GM21529 (cell line): ENCODE results near the gene HTT.

Experiments used
- ATAC-seq: cut with Tn5 transposase; IDR thresholded peaks from one replicate; pipeline ENCODE4 v1.9.1; 2021; ENCODE audit not compliant: unreplicated experiment

HTT gene

DNA sequence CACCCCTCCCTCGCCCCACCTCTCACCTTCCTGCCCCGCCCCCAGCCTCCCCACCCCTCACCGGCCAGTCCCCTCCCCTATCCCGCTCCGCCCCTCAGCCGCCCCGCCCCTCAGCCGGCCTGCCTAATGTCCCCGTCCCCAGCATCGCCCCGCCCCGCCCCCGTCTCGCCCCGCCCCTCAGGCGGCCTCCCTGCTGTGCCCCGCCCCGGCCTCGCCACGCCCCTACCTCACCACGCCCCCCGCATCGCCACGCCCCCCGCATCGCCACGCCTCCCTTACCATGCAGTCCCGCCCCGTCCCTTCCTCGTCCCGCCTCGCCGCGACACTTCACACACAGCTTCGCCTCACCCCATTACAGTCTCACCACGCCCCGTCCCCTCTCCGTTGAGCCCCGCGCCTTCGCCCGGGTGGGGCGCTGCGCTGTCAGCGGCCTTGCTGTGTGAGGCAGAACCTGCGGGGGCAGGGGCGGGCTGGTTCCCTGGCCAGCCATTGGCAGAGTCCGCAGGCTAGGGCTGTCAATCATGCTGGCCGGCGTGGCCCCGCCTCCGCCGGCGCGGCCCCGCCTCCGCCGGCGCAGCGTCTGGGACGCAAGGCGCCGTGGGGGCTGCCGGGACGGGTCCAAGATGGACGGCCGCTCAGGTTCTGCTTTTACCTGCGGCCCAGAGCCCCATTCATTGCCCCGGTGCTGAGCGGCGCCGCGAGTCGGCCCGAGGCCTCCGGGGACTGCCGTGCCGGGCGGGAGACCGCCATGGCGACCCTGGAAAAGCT, at the start of gene HTT, which contains the start of gene HTT-AS:
Gene HTT (plus strand): TSS at position 604 of the 768 bp plus-strand sequence. CDS start 145 bp downstream, at position 749.
Gene HTT-AS (minus strand): TSS at position 461 of the 768 bp plus-strand sequence.
- ATAC-seq: peak; percentile 72

GRCh38 chr4:3025881-3026280, 48.6 kb upstream of the HTT start:
- ATAC-seq: no peak

GRCh38 chr4:3026540-3026939, 47.9 kb upstream of the HTT start:
- ATAC-seq: no peak

DNA sequence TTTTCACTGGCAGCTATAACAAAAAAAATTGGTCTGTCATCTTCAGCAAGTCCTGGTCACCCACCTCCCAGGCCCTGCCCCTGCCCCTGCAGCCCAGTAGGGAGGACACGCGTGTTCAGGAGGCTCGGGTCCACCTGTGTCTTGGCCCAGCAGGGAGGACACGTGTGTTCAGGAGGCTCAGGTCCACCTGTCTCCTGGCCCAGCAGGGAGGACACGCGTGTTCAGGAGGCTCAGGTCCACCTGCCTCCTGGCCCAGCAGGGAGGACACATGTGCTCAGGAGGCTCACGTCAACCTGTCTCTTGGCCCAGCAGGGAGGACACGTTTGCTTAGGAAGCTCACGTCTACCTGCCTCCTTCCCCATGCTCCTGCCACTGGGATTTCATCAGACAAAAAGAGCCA, 45.0 kb upstream of the HTT start:
- ATAC-seq: no peak

DNA sequence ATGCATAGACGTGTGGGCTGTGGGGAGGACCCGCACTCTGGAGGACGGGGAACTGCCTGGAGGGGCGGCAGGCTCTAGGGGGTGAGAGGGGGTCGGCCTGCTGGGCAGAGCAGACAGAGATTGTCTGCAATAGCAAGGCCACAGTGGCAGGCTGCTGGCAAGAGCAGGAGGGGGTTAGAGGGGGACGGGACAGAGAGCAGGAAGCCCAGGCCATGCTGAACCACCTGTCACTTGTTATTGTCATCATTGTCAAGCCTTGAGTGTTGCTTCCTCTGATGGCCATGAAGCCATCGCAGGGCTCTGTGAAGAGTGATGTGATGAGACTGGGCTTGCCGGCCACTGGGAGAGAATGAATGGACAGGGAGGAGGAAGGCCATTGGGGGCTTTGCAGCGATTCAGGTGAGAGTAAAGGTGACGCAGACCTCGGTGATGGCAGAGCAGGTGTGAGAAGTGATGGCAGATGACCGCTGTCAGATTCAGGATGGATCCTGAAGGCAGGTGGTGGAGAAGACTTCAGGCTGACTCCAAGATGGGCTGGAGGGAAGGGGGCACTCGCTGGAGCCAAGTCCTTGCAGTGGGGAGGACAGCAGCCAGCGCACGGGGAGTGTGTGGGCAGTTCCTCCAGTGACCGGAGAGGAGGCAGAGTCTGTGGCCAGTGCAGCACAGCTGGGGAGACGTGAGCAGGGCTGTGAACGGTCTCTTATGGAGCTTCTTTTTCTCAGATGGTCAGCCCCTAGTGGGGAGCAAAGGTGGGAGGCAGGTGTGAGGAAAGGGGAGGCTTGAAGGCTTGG, 43.7 kb upstream of the HTT start:
- ATAC-seq: no peak

- no peak for ATAC-seq
Observed at GRCh38 chr4:3031357-3032082, 43.0 kb upstream of the HTT start.

DNA sequence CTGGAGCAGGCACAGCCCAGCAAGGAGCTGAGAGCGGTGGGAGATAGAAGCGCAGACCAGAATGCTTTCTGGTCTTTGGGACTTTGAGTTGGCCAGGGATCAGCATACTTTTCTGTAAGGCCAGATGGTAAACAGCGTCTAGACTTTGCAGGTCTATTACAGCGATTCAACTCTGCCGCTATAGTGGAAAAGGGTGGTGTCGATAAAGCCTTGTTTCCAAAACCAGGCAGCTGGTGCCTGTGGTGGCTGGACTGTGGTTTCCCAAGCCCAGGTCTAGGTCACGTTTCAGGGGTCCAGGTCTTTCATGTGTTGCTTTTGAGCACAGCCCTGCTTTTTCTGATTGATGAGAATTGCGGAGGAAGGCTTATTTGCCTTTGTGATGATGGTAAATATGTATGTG, 40.2 kb upstream of the HTT start:
- ATAC-seq: no peak

DNA sequence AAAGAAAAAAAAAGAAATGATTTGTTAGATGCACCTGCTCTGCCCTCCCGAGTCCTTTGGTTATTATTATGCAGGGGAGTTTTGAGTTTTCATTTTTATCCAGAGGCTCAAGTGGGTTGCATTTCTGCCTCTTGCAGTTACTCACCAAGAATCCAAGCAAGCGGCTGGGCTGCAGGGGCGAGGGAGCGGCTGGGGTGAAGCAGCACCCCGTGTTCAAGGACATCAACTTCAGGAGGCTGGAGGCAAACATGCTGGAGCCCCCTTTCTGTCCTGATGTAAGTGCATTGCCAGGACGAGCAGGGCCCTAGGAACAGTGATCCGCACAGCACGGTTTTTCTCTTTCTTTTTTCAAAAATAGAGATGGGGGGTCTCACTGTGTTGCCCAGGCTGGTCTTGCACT, 39.2 kb upstream of the HTT start:
- no peak for ATAC-seq

DNA sequence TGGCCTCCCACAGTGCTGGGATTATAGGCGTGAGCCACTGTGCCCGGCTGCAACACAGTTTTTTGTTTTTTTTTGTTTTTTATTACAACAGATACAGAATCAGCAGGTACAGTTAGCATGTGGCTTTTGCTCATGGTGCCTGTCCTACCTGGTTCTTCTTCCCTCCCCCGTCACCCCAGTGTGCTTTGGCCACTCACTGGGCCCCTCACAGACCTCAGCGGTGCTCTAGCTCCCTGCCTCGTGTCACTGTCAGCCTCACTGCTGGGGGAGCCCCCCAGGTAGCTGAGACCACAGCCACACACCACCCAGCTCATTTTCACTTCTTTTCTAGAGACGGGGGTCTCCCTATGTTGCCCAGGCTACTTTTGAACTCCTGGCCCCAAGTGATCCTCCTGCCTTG, 38.8 kb upstream of the HTT start:
- ATAC-seq: no peak

GRCh38 chr4:3036131-3036952, 38.1 kb upstream of the HTT start:
- ATAC-seq: no peak

DNA sequence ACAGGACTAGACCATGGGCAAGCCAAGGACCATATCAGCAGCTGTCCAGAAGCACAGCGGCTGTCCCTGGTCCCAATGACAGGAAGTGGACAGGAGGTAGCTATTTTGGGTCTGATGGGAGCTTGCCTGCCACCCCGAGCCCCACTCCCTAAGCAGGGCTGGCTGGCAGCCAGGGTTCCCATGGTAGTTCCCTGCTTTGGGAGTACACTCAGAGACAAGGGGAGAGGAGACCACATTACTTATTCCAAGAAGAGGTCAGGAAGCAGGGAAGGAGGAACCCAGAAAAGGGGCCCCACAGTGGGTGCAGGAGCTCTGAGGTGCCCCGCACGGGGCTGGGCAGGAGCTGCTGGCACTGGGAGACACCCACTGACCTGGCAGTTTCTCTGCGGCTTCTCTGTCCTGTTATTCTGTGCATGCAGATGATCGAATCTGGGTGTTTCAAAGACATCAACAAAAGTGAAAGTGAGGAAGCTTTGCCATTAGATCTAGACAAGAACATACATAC, 36.5 kb upstream of the HTT start:
- ATAC-seq: no peak

DNA sequence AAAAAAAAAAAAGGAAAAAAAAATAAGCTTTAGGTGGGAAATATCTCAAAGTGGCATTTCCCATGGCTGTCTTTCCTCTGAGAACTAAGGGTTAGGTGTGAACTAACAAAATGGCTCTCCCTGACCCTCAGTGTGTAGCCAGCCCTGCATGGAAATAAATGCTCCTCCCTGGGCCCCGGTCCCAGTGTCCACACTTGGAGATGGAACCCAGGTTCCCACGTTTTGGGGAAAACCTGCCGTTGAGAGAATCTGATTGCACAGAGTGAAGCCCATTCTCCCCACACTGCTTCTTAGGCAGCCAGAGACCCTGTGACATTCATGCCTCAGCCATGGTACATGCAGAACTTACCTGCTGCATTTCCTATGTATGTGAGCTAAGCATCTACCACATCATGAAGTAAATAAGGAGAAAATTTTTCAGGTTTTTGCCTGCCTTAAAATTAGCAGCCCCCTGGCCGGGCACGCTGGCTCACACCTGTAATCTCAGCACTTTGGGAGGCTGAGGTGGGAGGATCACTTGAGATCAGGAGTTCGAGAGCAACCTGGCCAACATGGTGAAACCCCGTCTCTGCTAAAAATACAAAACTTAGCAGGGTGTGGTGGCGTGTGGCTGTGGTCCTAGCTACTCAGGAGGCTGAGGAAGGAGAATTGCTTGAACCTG, 34.6 kb upstream of the HTT start:
- no peak for ATAC-seq

DNA sequence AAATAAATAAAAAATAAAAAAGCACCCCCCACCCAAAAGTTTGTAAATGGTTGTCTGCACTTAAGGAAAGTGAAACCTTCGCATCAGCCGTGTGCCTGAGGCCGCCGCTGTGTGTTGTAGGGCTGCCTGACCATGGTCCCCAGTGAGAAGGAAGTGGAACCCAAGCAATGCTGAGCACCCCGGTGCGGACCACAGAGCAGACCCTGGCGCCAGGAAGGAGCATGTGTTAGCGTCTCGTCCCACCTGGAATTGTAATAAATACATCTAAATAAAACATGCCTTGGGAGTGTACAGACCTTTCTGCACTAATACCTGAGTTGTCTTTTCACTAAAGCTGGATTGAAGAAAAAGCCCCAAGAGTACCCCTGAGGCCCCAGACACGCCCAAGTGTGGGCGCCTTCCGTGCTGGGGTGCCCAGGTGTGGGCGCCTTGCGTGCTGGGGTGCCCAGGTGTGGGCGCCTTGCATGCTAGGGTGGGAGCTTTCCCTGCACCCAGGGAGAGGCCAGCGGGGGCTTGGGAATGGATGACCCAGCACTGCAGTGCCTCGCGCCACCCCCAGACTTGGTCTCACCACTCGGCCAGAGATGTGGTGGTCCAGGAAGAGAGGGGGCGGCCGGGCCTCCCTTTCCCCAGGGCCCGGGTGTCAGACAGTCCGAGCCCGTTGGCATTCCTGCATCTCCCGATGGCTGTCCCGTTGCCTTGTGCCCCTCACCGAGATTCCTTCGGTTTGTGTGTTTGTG, 33.9 kb upstream of the HTT start:
- ATAC-seq: peak; percentile 50

DNA sequence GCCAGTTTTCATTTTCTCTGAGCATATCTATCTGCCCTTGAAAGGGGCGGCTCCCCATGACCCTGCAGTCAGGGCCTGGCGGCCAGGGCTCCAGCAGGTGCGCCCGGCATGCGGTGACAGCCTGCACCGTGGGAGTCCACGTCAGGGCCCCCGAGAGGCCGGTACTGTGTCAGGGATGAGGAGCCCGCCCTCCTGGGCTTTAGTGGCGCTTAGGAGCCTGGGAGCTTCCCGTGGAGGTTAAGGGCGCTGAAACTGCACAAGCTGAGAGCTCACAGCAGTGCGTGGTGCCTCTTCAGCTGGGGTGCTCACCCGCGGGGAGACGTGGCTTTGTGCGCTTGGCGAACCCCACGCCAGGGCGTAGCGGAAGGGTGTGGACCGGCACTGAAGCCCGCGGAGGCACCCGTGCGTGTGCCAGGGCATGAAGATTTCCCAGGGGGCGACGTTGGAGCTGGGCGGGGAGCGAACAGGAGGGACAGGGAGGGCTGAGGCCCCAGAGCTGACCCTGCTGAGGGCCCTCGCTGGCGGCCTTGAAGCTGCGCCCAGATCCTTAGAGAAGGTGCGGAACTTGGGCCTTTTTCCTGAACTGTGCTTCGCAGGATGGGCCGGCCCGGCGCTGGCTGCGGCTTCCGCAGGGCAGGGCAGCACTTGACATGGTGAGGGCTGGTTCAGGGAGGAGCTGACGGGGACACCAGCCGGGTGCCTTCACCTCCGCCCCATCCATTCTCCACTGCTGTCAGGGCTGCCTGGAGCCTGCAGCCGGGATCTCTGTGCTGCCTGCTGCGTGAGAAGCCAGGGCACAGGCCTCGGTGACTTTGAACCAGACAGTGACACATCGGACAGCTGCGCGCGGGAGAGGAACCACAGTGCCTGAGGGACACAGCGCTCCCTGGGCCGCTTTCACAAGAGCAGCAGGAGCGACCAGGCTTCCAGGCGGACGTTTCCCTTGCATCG, 33.0 kb upstream of the HTT start:
- ATAC-seq: peak; percentile 27

GRCh38 chr4:3042226-3042625, 32.3 kb upstream of the HTT start:
- ATAC-seq: no peak

DNA sequence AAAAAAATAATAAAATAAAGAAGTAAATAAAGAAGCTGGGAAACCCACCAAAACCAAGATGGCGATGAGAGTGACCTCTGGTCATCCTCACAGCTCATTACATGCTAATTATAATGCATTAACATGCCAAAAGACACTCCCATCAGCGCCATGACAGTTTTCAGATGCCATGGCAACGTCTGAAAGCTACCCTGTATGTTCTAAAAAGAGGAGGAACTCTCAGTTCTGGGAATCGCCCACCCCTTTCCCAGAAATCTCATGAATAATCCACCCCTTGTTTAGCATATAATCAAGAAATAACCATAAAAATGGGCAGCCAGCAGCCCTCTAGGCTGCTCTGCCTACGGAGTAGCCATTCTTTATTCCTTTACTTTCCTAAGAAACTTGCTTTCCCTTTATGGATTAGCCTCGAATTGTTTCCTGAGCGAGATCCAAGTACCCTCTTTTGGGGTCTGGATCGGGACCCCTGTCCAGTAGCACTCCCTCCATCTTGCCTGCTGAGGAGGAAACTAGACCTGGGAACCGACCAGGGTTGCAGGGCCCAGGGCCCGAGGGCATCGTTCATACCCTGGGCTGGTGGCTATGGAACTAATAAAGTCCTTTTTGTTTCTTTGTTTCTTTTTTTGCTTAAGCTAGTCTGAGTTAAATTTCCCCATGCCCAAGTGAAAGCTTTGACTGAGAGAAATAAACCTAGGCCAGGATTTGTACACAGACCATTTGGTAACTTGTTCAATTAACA, 31.0 kb upstream of the HTT start:
- no peak for ATAC-seq
